DMS79 (cell line): ENCODE data around the gene ZNF519.
"Not testable (repeated sequence)": the region's sequence is repeated elsewhere in the genome, so short reads cannot be mapped to it uniquely, and the experiment has no call there.

Source experiments
- DNase-seq: peaks from one replicate; lab custom pipeline; 2025; lab: John Stamatoyannopoulos, UW

Gene ZNF519

DNA sequence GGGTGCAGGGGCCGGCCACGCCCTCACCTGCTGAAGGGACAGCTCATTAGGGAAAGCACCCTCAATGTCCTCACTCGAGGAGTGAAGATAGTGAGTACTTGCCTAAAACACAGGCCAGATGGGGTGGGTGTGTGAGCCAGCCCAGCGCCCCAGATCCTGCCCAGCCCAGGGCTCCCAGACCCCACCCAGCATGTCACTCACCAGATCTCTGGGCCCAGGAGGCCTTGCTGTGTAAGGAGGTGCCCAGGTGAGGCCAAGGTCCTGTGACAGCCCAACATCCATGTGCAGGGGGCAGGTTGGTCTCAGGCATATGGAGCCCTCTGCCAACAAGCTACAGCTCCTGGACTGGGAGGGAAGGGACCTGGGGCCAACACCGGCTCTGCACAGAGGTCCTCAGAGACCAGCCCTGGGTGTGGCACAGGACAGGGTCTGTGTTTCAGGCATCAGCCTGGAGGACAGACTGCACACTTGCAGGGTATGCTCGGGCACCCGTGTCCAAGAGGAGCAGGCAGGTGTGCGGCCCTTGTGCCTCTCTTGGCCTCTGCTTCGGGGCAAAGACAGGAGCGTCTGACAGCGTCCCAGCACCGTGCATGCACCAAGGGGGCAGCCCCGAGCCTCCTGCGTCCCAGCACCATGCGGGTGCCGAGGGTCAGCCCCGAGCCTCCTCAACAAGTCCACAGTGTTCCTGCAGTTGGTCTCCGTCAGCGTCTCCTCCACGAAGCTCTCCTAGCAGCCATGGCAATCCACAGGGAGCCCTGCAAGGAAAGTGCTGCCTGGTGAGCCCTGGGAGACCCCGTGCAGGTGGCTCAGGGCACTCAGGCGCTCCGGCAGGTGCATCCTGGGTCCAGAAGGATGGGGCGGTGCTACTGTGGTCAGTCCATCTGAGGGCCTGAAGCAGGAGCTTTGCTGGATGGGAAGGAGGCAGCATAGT lies 16.0 kb upstream of the ZNF519 start:
- not testable (repeated sequence) for DNase-seq

- not testable (repeated sequence) for DNase-seq
Observed at GRCh38 chr18:14146771-14147170, 14.5 kb upstream of the ZNF519 start.

- DNase-seq = not testable (repeated sequence)
Observed at GRCh38 chr18:14145581-14146338, 13.5 kb upstream of the ZNF519 start.

DNA sequence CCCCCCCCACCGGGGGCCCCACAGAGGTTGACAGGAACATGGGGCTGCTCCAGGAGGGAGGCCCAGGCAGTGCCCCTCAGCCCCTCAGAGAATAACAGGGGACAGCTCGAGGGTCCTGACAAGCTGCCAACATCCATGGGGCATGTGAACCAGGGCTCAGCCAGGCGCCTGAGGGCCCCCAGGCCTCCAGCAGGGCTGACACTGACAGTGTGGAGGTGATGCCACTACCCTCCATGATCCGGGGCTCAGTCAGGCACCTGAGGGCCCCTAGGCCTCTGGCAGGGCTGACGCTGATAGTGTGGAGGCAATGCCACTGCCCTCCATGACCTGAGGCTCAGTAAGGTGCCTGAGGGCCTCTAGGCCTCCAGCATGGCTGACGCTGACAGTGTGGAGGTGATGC lies 12.8 kb upstream of the ZNF519 start:
- DNase-seq = not testable (repeated sequence)

GRCh38 chr18:14144628-14144895 lies 12.3 kb upstream of the ZNF519 start:
- no peak for DNase-seq

- DNase-seq = not testable (repeated sequence)
Observed at GRCh38 chr18:14143871-14144627, 11.8 kb upstream of the ZNF519 start.

- not testable (repeated sequence) for DNase-seq
Observed at GRCh38 chr18:14143396-14143795, 11.2 kb upstream of the ZNF519 start.

- DNase-seq = not testable (repeated sequence)
Observed at GRCh38 chr18:14142177-14142576, 9.9 kb upstream of the ZNF519 start.

- not testable (repeated sequence) for DNase-seq
Observed at GRCh38 chr18:14139583-14139982, 7.3 kb upstream of the ZNF519 start.

DNA sequence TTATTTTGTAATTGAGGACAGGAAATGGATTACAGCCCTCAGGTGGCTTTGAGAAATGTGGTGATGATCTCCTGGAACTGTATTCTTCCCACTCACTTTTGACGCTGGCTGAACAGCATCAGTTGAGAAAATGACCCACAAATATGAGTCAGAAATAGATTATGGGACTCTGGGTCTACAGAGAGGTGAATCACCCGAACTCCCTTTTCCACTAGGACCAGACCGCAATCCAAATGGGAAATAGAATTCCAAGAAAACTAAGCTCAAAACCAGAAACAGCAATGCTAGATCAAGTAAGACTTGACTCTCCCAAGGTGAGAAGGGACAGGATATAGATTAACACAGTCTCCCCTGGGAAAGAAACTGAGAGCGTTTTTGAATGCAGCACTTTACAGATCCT lies 5.7 kb upstream of the ZNF519 start:
- not testable (repeated sequence) for DNase-seq

DNA sequence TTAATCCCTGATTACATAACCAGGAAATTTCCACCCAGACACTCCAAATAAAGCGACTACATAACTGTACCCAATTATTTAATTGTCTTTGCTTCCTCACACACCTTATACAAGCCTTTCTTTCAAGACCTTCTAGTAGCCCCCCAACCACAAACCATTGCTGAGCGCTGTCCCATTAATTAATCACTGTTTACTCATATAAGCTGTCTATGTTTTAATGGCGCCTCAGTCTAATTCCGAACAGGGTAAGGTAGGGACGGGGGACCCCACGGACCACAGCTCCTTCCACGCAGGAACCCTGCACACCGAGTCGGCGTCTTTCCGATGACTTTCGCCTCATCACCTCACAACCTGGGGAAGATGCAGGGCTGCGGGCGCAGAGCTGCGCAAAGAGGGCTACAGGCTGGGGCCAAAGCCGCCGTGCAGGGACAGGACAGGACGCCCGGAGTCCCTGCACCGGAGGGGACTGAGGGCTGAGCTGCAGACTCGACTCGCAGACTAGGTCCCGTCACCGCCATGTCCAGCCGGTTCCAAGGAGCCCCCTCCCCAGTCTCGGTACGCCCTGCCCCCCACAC lies 452 bp downstream of the ZNF519 start:
- not testable (repeated sequence) for DNase-seq

- DNase-seq = not testable (repeated sequence)
Observed at GRCh38 chr18:14130804-14131203, 1.4 kb downstream of the ZNF519 start.

DNA sequence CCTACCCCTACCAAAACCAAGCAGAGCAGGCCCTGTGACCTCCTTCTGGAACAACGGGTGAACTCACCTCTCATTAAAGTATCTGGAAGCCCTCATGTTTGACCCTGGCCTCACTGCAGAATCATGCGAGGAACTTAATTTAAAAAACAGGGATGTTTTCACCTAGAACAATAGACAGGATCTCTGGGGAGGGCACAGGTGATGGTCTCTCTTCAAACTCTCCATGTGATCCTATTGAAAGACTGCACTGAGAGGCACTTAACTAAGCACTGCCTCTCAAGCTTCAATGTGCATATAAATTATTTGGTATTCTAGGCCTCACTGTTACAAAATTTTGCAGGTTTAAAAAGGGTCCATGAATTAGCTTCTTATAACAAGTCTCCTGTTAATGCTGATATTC lies 7.5 kb downstream of the ZNF519 start:
- peak; percentile 18 for DNase-seq

- no peak for DNase-seq
Observed at GRCh38 chr18:14122097-14122496, 10.1 kb downstream of the ZNF519 start.

DNA sequence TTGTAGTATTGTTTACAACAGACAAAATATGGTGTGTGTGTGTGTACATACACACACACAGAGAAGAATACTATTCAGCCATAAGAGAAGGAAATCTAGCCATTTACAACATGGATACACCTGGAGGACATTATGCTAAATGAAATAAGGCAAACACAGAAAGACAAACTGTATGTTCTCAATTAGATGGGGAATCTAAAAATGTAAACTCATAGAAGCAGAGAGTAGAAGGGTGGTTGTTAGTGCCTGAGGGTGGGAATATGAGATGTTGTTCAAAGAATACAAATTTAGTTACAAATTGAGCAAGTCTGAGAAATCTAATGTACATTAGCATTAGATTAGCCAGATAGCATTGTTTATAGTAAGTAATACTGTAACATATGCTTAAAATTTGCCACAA lies 11.3 kb downstream of the ZNF519 start:
- no peak for DNase-seq

GRCh38 chr18:14117606-14118005 lies 14.6 kb downstream of the ZNF519 start:
- no peak for DNase-seq

- no peak for DNase-seq
Observed at GRCh38 chr18:14106906-14107305, 25.3 kb downstream of the ZNF519 start.

DNA sequence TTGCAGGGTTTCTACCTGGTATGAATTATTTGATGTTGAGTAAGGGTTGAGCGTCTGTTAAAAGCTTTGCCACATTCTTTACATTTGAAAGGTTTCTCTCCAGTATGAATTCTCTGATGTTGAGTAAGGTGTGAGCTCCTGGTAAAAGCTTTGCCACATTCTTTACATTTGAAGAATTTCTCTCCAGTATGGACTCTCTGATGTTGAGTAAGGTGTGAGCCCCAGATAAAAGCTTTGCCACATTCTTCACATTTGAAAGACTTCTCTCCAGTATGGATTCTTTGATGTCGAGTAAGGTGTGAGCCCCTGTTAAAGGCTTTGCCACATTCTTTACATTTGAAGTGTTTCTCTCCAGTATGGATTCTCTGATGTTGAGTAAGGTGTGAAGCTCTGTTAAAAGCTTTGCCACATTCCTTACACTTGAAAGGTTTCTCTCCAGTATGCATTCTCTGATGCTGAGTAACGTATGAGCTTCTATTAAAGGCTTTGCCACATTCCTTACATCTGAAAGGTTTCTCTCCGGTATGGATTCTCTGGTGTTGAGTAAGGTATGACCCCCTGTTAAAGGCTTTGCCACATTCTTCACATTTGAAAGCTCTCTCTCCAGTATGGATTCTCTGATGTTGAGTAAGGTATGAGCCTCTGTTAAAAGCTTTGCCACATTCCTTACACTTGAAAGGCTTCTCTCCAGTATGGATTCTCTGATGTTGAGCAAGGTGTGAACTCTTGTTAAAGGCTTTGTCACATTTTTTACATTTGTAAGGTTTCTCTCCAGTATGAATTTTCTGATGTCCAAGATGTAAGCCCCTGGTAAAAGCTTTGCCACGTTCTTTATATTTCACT lies 27.1 kb downstream of the ZNF519 start:
- no peak for DNase-seq

DNA sequence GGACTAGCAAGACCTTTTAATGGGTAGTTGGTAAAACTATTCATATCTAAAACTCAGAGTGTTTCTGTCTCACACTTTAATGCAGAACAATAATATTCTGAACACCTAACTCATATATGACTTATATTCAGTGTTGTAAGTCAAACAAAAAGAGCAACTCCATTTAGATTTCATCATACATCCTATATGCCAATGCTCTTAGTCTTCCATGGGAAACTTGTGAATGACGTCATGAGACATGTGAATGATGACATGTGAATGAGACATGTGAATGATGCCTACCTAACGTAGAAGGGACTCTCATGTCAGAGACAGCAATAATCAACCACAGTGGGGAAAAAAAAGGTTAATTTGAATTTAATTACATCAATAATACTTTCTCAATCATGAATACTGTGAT lies 28.0 kb downstream of the ZNF519 start:
- no peak for DNase-seq

GRCh38 chr18:14100503-14101286 lies 31.5 kb downstream of the ZNF519 start:
- no peak for DNase-seq
